IMR-90 (cell line): Measurements from ENCODE around the gene TPM4. TPM values are rescaled to one million over a fixed set of nuclear protein-coding genes. Genes with fewer than 3 reads are reported as not detected.
"Not testable (repeated sequence)": the region's sequence is repeated elsewhere in the genome, so short reads cannot be mapped to it uniquely, and the experiment has no call there.

Experiments
- ATAC-seq: fragments of 200-7000 bp; cut with Tn5 transposase; 2 replicates; pipeline ENCODE4 v1.9.1; 2020; ENCODE audit warnings: low read depth, mild to moderate bottlenecking, moderate library complexity
- BruUV-seq: library from RNA; stranded (reverse); fragments of 400-500 nt; replicated peaks from 2 replicates; lab custom pipeline; 2021; lab: Mats Ljungman, UMichigan
- CTCF ChIA-PET: fragments of 300-600 bp; formaldehyde crosslinking; extraction: SDS; loops from one replicate; lab custom pipeline; 2021; ENCODE audit warnings: antibody characterized with exemption; lab: Yijun Ruan, JAX
- POLR2A ChIA-PET: fragments of 300-600 bp; sonication (Branson Sonifier 250); formaldehyde crosslinking; loops from one replicate; lab custom pipeline; 2022; ENCODE audit warnings: antibody characterized with exemption; ENCODE audit not compliant: unreplicated experiment; lab: Charles Lee
- DNase-seq: peaks from one replicate; pipeline ENCODE4 v3.0.0; 2013
- H2AFZ ChIP-seq: replicated peaks from 2 replicates; pipeline ENCODE3; 2013; ENCODE audit warnings: low read length, mild to moderate bottlenecking; ENCODE audit not compliant: poor library complexity
- H2AK5ac ChIP-seq: 2 replicates; pipeline ENCODE4 v1.6.1; 2013; ENCODE audit warnings: low read depth, low read length, inconsistent platforms
- H2AK9ac ChIP-seq: replicated peaks from 2 replicates; pipeline ENCODE3; 2013; ENCODE audit warnings: mild to moderate bottlenecking, low read depth, low read length, moderate library complexity; ENCODE audit not compliant: poor library complexity
- H2BK120ac ChIP-seq: 2 replicates; pipeline ENCODE4 v1.6.1; 2013; ENCODE audit warnings: low read depth, low read length, inconsistent platforms
- H2BK15ac ChIP-seq: 3 replicates; pipeline ENCODE4 v1.6.1; 2013; ENCODE audit warnings: low read depth, low read length, inconsistent platforms
- H2BK20ac ChIP-seq: 2 replicates; pipeline ENCODE4 v1.6.1; 2013; ENCODE audit warnings: low read depth, mild to moderate bottlenecking, inconsistent platforms, low read length, moderate library complexity
- H2BK5ac ChIP-seq: 2 replicates; pipeline ENCODE4 v1.6.1; 2013; ENCODE audit warnings: mild to moderate bottlenecking, low read depth, low read length, inconsistent platforms; ENCODE audit not compliant: poor library complexity, severe bottlenecking
- H3K14ac ChIP-seq: replicated peaks from 2 replicates; pipeline ENCODE4 v1.6.1; 2013; ENCODE audit warnings: low read depth, low read length, inconsistent platforms
- H3K18ac ChIP-seq: 2 replicates; pipeline ENCODE4 v1.6.1; 2013; ENCODE audit warnings: low read depth, low read length, control low read depth
- H3K23ac ChIP-seq: 2 replicates; pipeline ENCODE4 v1.6.1; 2013; ENCODE audit warnings: low read depth, low read length, inconsistent platforms
- H3K27ac ChIP-seq: 2 replicates; pipeline ENCODE4 v1.5.1; 2013; ENCODE audit warnings: mild to moderate bottlenecking, control low read depth, low read length; ENCODE audit not compliant: insufficient read depth
- H3K27me3 ChIP-seq: 2 replicates; pipeline ENCODE4 v1.6.1; 2013; ENCODE audit warnings: low read length; ENCODE audit not compliant: control insufficient read depth, insufficient read depth
- H3K36me3 ChIP-seq: 2 replicates; pipeline ENCODE4 v1.6.1; 2013; ENCODE audit warnings: low read length, mixed read lengths; ENCODE audit not compliant: control insufficient read depth, insufficient read depth
- H3K4ac ChIP-seq: 2 replicates; pipeline ENCODE4 v1.6.1; 2013; ENCODE audit warnings: low read depth, low read length, inconsistent platforms
- H3K4me1 ChIP-seq: 2 replicates; pipeline ENCODE4 v1.6.1; 2013; ENCODE audit warnings: low read length, mixed read lengths; ENCODE audit not compliant: control insufficient read depth, insufficient read depth
- H3K4me2 ChIP-seq: 2 replicates; pipeline ENCODE4 v1.6.1; 2013; ENCODE audit warnings: low read depth, mild to moderate bottlenecking, control low read depth, low read length, moderate library complexity
- H3K4me3 ChIP-seq: 2 replicates; pipeline ENCODE4 v1.5.1; 2013; ENCODE audit warnings: low read depth, mild to moderate bottlenecking, control low read depth, low read length, moderate library complexity; ENCODE audit not compliant: insufficient read depth
- H3K56ac ChIP-seq: 2 replicates; pipeline ENCODE4 v1.6.1; 2013; ENCODE audit warnings: low read length, inconsistent platforms; ENCODE audit not compliant: insufficient read depth; ENCODE audit errors: extremely low read depth
- H3K79me1 ChIP-seq, 2 experiments: 2 replicates each; pipeline ENCODE4 v1.6.1; 2013; ENCODE audit warnings: low read length in 2 of 2, inconsistent platforms in 1 of 2, low read depth in 1 of 2
- H3K9ac ChIP-seq: 2 replicates; pipeline ENCODE4 v1.6.1; 2013; ENCODE audit warnings: low read depth, low read length, control low read depth
- H3K9me1 ChIP-seq: 2 replicates; pipeline ENCODE4 v1.6.1; 2013; ENCODE audit warnings: low read length, inconsistent platforms; ENCODE audit not compliant: insufficient read depth
- H3K9me3 ChIP-seq: 2 replicates; pipeline ENCODE4 v1.6.1; 2013; ENCODE audit warnings: low read length; ENCODE audit not compliant: control insufficient read depth, insufficient read depth
- H4K20me1 ChIP-seq: 2 replicates; pipeline ENCODE4 v1.6.1; 2013; ENCODE audit warnings: low read length, inconsistent platforms; ENCODE audit not compliant: insufficient read depth
- H4K5ac ChIP-seq: 2 replicates; pipeline ENCODE4 v1.6.1; 2013; ENCODE audit warnings: mild to moderate bottlenecking, low read depth, low read length, control low read depth
- H4K8ac ChIP-seq, 2 experiments: 2 replicates each; pipeline ENCODE4 v1.6.1; 2013; ENCODE audit warnings: low read depth in 2 of 2, low read length in 2 of 2, control low read depth in 1 of 2, inconsistent platforms in 1 of 2
- H4K91ac ChIP-seq: 2 replicates; pipeline ENCODE4 v1.6.1; 2013; ENCODE audit warnings: low read depth, low read length, inconsistent platforms; ENCODE audit not compliant: insufficient read depth
- CEBPB ChIP-seq: IDR thresholded peaks from 2 replicates; pipeline ENCODE4 v1.6.1; 2012; ENCODE audit warnings: low read depth, low read length, improper control_type of control experiment
- CHD1 ChIP-seq: IDR thresholded peaks from 2 replicates; pipeline ENCODE4 v1.6.1; 2012; ENCODE audit warnings: low read depth, low read length, improper control_type of control experiment
- CTCF ChIP-seq: conservative IDR thresholded peaks from 2 replicates; pipeline ENCODE4 v1.5.1; 2012; ENCODE audit warnings: mild to moderate bottlenecking, low read depth, low read length, improper control_type of control experiment
- MAFK ChIP-seq: IDR thresholded peaks from 2 replicates; pipeline ENCODE4 v1.6.1; 2012; ENCODE audit warnings: low read depth, low read length, improper control_type of control experiment
- NFE2L2 ChIP-seq: fragments of 150-350 bp; IDR thresholded peaks from 2 replicates; pipeline ENCODE4 v1.6.1; 2016; ENCODE audit warnings: low read depth, mild to moderate bottlenecking, low read length
- POLR2A ChIP-seq: IDR thresholded peaks from 2 replicates; pipeline ENCODE4 v1.6.1; 2012; ENCODE audit warnings: mild to moderate bottlenecking, low read depth, low read length
- SMC3 ChIP-seq: fragments of 150-350 bp; IDR thresholded peaks from 2 replicates; pipeline ENCODE4 v1.6.1; 2016; ENCODE audit warnings: low read depth, mild to moderate bottlenecking, antibody characterized with exemption, low read length, moderate library complexity
- WGBS, 2 experiments: methylation state at CpG; one replicate each; pipeline versions ENCODE4 v1.1.5 to v1.1.7; 2013; ENCODE audit warnings: missing lambda C conversion rate in 2 of 2; ENCODE audit not compliant: insufficient read length in 1 of 2; ENCODE audit errors: extremely low coverage in 2 of 2; 5-methylcytosine and 5-hydroxymethylcytosine counted together
- dilution Hi-C: fragments of 300-500 bp; cut with HindIII; formaldehyde crosslinking; loops from one replicate; pipeline ENCODE4 v1.14.3; 2018; ENCODE audit warnings: low sequenced_read_pairs; ENCODE audit not compliant: unreplicated experiment
- in situ Hi-C: fragments of 300-500 bp; cut with MboI; formaldehyde crosslinking; loops from 3 replicates; pipeline ENCODE4 v1.14.3; 2019; ENCODE audit warnings: low sequenced_read_pairs, inconsistent platforms, mixed read lengths
- intact Hi-C: fragments of 100-400 bp; cut with micrococcal nuclease; formaldehyde crosslinking; loops from 2 replicates; pipeline ENCODE4 v1.10.0; 2022
- polyA plus RNA-seq, 3 experiments: library from polyadenylated mRNA; depleted of rRNA; stranded (reverse); fragments of >200 nt; gene quantifications; 2 replicates each; pipeline ENCODE4 v1.2.3, GENCODE V29; 2012; ENCODE audit warnings: low replicate concordance in 1 of 3
- total RNA-seq: library from RNA; depleted of rRNA; stranded (reverse); fragments of >200 nt; gene quantifications from 2 replicates; pipeline ENCODE4 v1.2.3, GENCODE V29; 2012

Gene TPM4
- total and polyA plus RNA-seq, 2 of the 4 experiments (the other 2 are of a cell fraction) = 1,075 to 1,160 TPM

GRCh38 chr19:16098821-16099220 is 22.5 kb downstream of the TPM4 start:
- DNase-seq (no peak), ATAC-seq (no peak)
- H4K20me1 ChIP-seq = peaks cover 95% of the 10 kb centered on the region
- H2AK9ac ChIP-seq = no peak overlapping the region
- H3K4me1 ChIP-seq = peaks cover 7% of the 10 kb centered on the region; the same call in 1 of the 2 replicates
- peaks cover 3% of the 10 kb centered on the region; the same call in 1 of the 2 replicates for H3K9me1 ChIP-seq
- 100% methylated on average over 4 of the region's 6 CpGs; no CpG with 5 or more reads in 1 of the 2 experiments for WGBS, 2 experiments
- H3K23ac ChIP-seq = no peak overlapping the region
- H3K14ac ChIP-seq = no peak overlapping the region
- no peak overlapping the region for H3K56ac ChIP-seq
- H3K79me1 ChIP-seq = peaks cover 14 to 69% of the 10 kb centered on the region in 2 experiments
- no TSS peak for BruUV-seq
- H3K18ac ChIP-seq = no peak overlapping the region
- H3K4me2 ChIP-seq = no peak overlapping the region
- H2BK15ac ChIP-seq = no peak overlapping the region
- no peak overlapping the region for H3K4me3 ChIP-seq
- H3K9ac ChIP-seq = no peak overlapping the region
- H4K8ac ChIP-seq = no peak overlapping the region
- H3K27ac ChIP-seq = no peak overlapping the region
- in situ Hi-C loops (no loop called here), dilution Hi-C loops (no loop called here), intact Hi-C loops (no loop called here)
- H3K27me3 ChIP-seq = no peaks in the 10 kb centered on the region
- no peak overlapping the region for H4K91ac ChIP-seq
- H2BK120ac ChIP-seq = no peak overlapping the region
- no peak overlapping the region for H4K5ac ChIP-seq
- no peak overlapping the region for H2AFZ ChIP-seq
- CTCF ChIA-PET = no interaction called here
- H2BK20ac ChIP-seq = no peak overlapping the region
- no peaks in the 10 kb centered on the region for H3K9me3 ChIP-seq
- no peak overlapping the region for H2BK5ac ChIP-seq
- H3K4ac ChIP-seq = no peak overlapping the region
- no peak for TF ChIP-seq CHD1
- peak; percentile 56; the same call in 1 of the 2 replicates for TF ChIP-seq POLR2A
- no peak for TF ChIP-seq SMC3
- TF ChIP-seq CEBPB = peak; percentile 43; the same call in 1 of the 2 replicates
- no peak for TF ChIP-seq MAFK
- TF ChIP-seq NFE2L2 = no peak
- TF ChIP-seq CTCF = no peak
- H2AK5ac ChIP-seq = no peak overlapping the region
- POLR2A ChIA-PET = no interaction called here
- peaks cover 80% of the 10 kb centered on the region for H3K36me3 ChIP-seq

DNA sequence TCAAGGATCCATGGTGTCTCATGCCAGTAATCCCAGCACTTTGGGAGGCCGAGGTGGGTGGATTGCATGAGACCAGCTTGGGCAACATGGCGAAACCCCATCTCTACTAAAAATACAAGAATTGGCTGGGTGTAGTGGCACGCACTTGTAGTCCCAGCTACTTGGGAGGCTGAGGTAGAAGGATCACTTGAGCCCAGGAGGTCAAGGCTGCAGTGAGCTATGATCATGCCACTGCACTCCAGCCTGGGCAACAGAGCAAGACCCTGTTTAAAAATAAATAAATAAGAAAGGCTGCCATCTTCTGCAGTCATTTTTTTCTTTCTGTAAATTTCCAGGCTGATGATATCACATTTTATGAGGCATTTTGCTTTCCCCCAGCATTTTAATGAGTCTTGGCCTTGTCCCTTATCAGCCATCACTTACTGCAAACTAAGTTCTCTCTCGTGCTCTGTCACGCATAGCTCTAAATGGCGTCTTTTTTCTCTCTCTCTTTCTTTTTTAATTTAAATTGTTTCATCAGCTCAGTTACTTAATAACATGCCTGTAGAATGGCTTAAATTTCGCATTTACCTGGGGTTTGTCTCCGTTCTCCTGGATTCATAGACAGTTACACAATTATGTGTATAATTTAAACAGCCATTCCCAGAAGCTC is 23.1 kb downstream of the TPM4 start:
- H2BK5ac ChIP-seq, in situ Hi-C loops, H3K27me3 ChIP-seq, H4K91ac ChIP-seq, ATAC-seq, intact Hi-C loops, H4K8ac ChIP-seq, H2AK9ac ChIP-seq, H3K9me3 ChIP-seq, H4K5ac ChIP-seq, BruUV-seq, H3K9me1 ChIP-seq, DNase-seq, H3K14ac ChIP-seq, H3K56ac ChIP-seq, H3K18ac ChIP-seq, H2AK5ac ChIP-seq, CTCF ChIA-PET, POLR2A ChIA-PET, H3K4me1 ChIP-seq, dilution Hi-C loops, H3K23ac ChIP-seq, H3K4me3 ChIP-seq, H2AFZ ChIP-seq, H3K9ac ChIP-seq, H2BK15ac ChIP-seq, H3K27ac ChIP-seq, H2BK120ac ChIP-seq, H2BK20ac ChIP-seq, H3K4me2 ChIP-seq, H3K4ac ChIP-seq: not testable (repeated sequence)
- H3K36me3 ChIP-seq = peaks cover 79% of the 10 kb centered on the region
- WGBS, 2 experiments = 92% methylated on average over 3 of the region's 8 CpGs; no CpG with 5 or more reads in 1 of the 2 experiments
- H3K79me1 ChIP-seq = peaks cover 14 to 67% of the 10 kb centered on the region in 2 experiments
- H4K20me1 ChIP-seq = peaks cover 90% of the 10 kb centered on the region
